Inferior parietal cortex (tissue), 1 donor: ENCODE results near the gene TAOK1.
"Not testable (repeated sequence)": the region's sequence is repeated elsewhere in the genome, so short reads cannot be mapped to it uniquely, and the experiment has no call there.

ENCODE experiments used
- DNase-seq: peaks from one replicate; pipeline ENCODE4 v3.0.0-alpha.2; 2016; ENCODE audit errors: extremely low spot score

Gene TAOK1

DNA sequence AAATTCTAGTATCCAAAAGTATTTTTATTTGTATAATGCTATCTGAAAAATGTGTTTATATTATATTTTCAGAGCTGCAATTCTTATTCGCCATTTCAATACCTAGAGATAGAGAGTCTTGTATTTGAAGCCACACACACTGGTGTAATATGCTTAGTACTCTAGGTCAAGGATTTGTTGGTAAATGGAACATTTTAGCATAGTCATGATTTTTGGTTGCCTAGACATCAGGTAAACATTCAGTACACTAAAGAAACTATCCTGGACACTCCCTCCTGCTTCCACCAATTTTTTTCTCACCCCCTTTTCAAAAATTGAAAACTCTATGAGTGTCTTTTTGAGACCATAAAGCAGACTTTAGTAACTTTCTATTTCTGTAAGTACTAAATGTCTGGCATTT lies 155.9 kb downstream of the TAOK1 start:
- DNase-seq: no peak

DNA sequence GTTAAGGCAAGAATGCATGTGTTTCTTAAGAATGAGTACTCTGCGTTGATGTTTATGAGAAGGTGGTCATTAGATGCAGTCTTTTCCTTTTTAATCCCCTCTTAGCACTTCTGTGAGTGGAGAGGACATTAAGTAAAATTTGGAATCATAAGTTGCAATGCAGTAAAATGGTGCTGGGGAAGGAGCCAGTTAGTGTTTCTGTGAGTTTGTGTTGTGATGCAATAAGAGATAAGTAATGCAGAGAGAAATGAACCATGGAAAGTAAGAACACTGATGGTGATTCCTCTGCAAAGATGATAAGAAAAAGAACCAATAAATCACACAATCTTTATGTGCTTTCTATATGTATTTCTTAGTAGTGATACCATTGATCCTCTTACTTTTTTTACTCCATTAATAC lies 156.7 kb downstream of the TAOK1 start:
- no peak for DNase-seq

DNA sequence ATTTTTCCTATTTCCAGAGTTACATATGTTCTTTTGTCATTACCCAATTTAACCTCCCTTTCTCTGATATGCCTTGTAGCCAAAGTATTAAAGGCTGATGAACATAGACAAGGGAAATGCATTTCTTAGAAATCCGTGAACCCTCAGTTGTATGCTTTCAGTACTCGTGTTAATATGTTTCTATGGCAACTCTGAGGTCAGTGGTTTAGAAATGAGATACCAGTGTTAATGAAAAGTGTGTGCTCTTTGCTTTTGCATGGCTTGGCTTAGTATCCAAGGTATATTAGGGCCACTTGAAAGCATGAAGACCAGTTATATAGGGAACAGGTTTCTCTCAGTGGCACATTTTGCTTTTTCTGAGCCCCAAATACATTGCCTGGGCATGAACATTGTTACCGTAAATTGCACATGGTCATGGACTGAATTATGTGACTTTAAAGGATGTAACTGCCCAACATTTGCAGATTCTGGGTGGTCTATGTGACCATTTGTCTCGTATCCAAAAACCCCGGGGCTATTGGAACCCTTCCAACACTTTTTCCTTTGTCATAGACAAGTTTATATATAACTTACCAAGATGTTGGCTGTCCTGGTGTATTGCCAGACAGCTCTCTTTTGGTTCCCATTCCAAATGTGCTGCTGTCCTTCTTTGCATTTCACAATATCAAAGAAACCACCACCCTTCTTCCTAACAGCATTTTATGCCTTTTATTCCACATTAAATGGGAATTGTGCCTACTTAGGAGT lies 159.2 kb downstream of the TAOK1 start:
- no peak for DNase-seq

DNA sequence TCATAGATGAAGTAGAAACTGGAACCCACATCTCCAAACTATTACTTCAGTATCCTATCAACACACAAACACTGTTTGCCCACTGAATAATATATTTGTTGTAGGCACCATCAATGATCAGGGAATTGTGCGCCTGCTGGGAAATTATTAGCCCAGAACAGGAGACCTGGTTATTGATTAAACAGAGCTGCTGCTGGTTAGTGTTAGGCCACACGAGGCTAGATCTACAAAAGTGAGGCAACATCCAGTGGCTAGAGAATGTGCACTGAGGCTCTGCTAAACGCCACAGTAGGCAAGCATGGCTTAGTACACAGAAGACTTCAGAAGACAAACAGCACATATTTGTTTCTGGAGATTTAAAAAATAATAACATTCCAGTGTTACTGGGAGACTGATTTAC lies 165.7 kb downstream of the TAOK1 start:
- no peak for DNase-seq

DNA sequence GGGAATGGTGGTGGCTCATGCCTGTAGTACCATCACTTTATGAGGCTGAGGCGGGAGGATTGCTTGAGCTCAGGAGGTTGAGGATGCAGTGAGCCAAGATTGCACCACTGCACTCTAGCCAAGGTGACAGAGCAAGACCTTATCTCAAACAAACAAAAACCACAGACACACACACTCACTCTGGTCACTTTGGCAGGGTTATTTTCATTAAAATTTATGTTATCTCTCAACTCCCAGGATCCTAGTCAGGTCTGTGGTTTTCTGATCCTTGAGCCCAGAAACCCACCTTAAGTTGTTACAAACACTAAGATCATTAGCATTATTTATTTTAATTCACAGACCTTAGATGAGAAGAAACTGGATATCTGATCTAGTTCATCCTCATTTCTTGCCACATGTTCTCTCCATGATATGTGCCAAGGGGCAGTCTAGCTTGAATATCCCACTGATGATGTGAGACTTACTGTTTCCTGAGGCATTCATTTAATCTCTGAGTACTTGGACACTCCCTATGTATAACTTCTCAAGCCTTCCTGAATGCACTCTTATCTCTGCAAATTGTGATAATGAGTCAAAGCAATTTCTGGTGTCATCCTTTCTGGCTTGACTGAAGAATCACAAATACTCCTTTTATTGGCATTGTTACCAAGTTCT lies 167.0 kb downstream of the TAOK1 start:
- no peak for DNase-seq

DNA sequence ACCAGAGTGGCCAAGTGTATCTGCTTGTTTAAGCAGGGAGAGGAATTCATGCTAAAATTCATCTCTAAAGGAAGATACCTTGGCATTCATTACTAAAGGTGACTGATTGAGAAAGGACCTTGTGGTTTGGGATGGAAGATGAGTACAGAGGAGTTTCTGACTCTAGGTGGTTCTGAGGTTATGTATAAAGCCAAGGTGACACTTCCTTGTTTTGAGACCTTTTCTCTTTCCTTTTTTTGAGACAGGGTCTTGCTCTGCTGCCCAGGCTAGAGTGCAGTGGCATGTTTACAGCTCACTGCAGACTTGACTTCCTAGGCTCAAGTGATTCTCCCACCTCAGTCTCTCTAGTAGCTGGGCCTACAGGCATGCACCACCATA lies 167.6 kb downstream of the TAOK1 start:
- DNase-seq: no peak

DNA sequence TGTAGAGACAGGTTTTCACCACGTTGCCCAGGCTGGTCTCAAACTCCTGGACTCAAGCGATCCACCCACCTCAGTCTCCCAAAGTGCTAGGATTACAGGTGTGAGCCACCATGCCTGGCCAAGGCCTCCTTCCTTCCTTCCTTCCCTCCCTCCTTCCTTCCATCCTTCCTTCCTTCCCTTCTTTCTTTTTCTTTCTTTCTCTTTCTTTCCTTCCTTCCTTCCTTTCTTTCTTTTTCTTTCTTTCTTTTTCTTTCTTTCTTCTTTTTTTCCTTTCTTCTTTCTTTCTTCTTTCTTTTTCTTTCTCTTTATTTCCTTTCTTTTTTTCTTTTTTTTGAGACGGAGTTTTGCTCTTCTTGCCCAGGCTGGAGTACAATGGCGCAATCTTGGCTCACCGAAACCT lies 168.0 kb downstream of the TAOK1 start:
- DNase-seq: not testable (repeated sequence)

DNA sequence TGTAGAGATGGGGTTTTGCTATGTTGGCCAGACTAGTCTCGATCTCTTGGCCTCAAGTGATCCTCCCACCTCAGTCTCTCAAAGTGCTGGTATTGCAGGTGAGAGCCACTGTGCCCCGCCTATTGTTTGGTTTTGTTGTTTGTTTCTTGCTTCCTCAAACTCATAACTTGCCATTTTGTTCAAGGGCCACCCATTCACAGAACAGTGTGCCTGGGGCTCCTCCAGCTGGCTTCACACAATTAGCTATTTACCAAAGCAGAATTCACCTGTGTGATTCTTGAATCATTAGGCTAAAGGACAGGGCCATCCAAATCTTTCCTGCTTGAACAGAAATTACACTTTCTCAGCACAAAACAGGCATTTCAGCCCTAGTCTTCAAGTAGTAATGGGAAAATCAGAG lies 169.5 kb downstream of the TAOK1 start:
- no peak for DNase-seq

DNA sequence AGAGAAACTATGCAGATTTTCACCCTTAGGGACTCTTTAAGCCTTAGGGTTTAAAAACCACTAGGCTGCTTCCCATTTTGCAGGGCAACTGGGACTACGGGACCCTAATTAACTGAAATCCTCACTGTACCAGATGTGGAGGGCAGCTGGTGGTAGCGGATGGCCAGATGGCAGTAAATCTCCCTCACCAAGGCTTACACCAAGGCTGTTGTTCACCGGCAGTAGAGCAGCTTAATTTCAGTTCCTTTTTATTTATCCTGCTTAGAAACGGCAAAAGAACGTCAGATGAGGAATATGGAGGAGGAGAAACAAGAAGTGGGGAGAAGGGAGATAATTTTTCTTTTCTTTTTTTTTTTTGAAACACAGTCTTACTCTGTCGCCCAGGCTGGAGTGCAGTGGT lies 170.2 kb downstream of the TAOK1 start:
- DNase-seq: no peak

DNA sequence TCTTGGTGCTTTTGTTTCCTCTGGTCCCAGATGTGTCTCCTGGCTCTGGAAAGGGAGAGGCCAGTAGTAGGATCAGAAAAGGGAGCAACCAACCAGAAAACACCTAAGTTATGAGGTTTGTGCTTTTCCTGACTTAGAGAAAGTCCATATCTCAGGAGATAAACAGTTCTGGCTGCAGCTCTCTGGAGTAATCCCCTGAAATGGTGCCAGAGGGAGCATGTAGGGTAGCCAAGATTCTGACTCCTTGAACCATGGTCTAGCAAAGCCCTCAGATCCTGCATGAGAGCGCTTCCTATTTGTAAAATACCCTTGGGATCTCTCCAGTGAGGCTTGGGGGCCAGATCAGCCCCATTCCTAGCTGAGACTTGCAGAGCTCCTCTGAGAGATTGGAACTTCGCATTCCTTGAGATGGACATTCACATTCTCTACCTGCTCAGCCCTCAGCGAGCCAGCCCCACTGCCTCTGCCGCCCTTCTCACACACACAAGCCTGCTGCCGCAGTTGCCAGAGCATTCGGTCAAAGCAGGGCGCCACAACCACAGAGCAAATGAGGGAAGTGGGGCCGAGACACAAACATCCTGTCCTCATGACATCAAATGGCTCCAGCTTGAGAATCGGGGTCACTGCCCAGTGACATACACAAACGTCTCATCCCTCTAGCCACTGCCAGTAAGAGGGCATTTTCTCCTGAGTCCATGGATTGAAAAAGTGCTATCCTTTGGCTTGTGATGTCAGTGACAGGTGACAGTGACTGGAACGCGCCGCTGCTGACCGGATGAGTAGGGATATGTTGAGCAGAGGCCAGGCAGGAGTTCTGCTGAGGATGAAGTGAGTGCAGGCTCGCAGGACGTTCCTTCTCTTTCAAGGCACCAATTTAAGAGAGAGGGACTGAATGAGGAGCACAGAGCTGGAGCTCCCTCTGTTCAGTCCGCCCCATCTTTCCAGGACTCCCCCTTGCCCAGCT lies 171.7 kb downstream of the TAOK1 start:
- no peak for DNase-seq

DNA sequence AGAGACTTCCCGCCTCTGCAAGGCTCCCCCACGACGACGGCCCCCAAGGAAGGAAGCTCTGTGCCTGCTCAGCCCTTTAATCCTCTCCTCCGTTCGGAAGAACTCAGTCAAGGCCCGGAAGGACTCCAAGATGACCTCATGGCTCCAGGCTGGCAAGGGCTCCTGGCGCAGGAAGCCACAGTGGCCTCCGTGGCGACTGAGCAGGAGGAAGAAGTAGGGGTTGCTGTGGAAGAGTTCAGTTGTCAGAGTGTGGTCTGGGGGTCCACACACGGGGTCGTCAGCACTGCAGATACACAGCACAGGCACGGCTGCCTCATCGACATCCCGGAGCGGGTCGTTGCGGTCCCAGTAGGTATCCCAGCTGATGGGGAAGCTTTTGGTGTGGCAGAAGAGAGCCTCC lies 172.5 kb downstream of the TAOK1 start:
- no peak for DNase-seq

DNA sequence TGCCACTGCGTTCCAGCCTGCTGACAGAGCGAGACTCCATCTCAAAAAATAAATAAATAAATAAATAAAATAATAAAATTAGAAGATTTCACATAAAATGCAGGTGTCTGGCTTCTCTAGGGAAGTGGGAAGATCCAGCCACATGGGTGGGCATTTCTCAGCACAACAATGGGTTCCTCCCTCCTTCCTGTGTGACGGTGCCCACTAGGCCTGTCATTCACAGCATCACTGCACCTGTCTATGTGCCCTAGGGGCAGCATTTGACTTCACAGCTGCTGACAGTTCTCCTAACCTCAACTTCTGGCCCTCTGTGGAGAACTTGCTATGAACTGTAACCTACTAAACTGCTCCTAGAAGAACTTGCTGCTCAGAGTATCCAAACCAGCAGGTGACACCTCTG lies 173.7 kb downstream of the TAOK1 start:
- no peak for DNase-seq

DNA sequence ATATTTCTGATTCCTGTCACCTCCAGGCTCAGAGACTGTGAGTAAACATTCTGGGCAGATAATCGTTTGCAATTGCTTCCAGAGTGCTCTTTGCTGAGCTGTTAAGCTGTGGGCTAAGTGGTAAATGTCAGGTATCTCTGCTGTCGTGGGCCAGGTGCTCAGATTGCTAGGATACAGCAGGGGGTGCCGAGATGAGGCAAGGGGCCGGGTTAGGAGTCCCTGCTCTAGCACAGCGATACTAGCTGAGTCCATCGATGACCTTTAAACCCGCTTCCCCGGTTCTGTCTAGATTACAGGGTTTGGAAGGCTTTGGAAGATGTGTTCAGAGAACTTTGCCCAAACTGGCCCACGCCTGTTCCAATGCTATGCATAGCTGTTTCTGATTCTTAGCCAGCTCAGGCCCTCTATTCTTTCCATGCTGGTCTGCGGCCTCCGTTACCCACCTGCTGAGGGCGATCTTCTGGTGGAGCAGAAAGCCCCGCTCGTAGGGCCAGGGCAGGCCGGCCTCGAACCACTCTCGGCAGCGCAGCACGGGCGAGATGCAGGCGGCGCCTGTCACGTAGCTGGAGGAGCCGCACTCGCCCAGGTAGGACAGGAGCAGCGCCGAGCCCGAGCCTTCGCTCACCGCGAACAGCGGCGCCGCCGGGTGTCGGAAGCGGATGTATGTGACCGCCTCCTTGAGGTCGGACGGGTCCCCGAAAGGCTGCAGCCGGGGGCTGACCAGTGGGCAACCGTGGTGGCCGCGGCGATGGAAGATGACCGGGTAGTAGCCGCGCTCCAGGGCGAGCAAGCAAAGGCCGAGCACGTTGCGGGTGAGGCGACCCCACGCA lies 175.7 kb downstream of the TAOK1 start:
- no peak for DNase-seq

DNA sequence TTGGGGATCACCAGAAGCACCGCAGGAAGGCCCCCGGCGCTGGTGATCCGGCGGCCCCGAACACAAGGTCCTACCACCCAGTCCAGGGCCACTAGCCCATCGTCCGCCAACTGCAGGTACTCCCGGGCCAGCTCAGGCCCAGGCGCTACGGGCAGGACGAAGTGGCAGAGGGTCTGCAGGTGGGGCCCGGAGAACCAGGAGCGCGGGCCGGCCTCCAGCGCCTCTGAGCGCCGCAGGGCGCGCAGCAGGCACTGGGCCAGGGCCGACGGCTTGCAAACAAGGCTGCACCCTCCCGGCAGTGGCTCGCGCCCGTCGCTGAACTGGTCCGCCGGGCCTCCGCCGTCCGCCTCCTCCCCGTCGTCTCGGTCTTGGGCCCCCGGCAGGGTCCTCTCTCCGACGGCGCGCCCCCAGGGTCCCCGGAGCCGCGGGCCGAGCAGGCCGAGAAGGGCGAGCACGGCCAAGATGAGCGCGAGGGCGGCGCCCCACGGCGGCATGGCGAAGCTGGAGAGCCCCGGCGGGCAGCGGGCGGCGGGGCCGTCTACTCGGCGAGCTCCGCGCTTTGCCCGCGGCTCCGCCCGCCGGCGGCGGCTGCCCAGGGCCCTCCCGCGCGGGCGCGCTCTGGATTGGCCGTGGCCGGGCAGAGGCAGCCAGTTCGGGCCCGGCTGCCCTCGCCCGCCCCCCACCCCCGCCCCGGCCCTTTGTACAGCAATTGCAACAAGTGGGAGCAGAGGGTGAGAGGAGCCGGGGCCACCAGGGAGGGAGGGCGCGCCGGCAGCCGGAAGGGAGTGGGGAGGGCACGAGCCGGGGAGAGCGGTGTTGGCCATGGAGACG lies 176.5 kb downstream of the TAOK1 start, which contains the start of gene ABHD15:
Gene ABHD15 (minus strand): TSS at position 565 of the 831 bp plus-strand sequence. CDS start 71 bp downstream, at position 494.
- DNase-seq: no peak

DNA sequence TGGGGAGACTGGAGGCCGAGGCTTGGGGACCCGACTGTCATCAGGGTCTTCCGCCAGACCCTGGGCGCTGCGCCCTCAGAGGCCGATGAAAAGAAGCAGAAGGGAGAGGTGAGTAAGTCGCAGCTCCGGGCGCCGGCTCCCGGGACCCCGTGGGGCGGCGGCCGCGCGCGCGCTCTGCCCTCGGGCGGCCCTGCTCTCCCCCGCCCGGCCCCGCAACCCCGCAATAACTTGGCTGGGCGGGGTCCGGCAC lies 177.1 kb downstream of the TAOK1 start:
- DNase-seq: no peak

DNA sequence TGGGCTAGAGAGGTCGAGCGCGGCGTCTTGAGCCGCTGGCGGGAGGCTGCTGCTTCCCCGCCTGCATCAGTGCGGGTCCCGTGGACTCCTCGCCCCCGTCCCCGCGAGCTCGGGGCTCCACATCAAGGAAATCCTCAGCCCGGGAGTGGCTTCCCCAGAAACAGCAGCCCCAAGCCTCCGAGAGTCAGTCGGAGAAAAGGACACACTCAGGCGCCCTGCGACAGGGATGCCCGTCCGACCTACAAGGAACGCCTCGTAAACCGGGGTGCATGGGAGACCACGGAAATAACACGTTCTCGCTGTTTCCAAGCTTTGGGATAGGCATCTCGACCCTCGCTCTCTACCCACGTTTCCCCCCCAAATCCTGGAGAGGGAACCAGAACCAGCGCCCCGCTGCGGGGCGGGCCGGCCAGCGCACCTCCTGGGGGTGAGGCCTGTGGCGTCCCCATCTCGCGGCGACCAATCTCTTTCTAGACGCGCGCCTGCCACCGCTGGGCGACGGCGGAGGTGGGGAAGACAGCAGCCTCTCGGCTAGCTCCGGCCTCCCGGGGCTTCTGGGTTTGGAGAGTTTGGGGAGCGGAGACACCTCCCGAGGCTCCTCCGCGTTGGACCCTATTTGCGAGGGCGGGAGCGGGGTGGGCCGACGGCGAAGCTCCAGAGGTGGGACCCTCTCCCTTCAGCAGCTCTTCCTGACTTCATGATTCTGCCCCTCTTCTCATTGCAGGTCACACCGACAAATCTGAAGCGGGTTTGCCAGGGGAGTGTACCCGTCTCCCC lies 177.6 kb downstream of the TAOK1 start:
- no peak for DNase-seq

DNA sequence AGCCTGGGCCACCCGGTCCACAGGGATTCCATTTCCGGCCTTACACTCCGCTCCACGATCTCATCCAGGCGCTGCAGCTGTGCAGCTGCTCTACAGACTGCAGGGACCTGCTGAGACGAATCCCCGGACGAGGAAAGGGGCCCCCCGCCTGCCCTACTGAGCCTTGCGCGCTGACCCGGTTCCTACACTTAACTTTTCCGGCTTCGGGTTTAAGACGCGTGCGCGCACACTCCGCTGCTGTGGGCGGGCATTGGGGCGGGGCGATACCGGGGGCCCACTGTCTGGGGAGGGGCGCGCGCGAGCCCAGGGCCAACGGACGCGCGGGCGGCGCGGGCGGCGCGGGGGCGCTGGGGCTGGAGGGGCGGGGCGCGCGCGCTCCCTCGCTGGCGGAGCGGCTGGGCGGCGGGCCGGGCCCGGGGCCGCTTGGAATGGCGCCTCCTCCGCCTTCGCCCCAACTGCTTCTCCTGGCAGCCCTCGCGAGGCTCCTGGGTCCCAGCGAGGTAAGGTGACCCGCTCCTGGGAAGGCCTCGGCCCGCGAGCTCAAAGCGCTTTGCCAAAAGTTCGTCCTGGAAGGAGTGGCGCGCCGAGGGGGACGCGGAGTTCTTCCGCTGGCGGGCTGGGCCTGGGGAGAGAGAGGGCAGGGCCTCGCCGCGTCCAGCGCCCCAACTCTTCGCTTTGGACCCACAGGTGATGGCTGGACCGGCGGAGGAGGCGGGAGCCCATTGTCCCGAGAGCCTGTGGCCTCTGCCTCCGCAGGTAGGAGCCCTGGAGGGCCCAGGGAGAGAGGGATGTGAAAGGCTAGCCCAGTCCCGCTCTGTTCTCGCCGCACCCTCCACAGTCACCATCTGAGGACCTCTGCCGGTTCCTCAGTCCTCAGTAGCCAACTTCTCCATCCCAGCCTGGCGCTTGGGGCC lies 178.4 kb downstream of the TAOK1 start, which contains the start of gene TP53I13:
Gene TP53I13 (plus strand): TSS at position 371 of the 914 bp plus-strand sequence. CDS start 58 bp downstream, at position 429.
- peak; percentile 61 for DNase-seq

DNA sequence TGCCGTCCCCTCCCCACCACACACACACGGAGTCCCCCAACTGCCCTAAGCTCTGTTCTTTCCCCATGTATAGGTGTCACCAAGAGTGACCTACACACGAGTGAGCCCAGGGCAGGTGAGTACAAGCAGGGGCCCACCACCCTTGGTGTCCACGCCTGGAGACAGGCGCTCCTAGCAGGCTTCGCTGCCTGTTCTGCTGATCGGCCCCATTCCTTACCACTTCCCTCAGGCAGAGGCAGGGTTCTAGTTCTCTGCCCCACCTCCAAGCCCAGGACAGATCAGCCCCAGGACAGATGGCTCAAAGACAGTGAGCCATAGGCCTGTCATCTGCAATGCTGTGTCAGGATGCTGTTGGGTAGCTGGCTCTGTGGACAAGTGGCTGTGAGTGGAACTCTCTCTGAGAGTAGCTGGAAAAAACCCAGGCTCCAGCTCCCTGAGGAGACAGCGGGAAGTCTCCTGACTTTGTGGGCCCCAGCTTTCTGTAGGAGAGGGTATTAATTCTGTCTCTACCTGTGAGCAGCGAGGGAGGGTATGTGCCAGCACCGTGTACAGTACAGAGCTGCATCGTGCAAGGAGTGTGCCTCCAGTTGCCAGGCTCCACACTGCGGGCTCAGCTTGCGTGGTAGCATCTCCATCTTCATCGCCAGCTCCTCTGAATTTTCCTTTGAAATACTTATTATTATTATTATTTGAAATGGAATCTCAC lies 179.2 kb downstream of the TAOK1 start:
- DNase-seq: no peak
